Renal pelvis (tissue), 4 donors: ENCODE measurements around the gene SIGMAR1. TPM values are rescaled to one million over a fixed set of nuclear protein-coding genes. Genes with fewer than 3 reads are reported as not detected.

Source experiments
- DNase-seq: peaks from one replicate; pipeline ENCODE4 v3.0.0-alpha.2; 2013
- polyA plus RNA-seq, 3 donors: library from polyadenylated mRNA; unstranded; fragments of 120-200 nt; gene quantifications; one replicate each; pipeline ENCODE4 v1.2.1, GENCODE V29; 2013; ENCODE audit not compliant: insufficient read length in 3 of 3

The SIGMAR1 gene
- polyA plus RNA-seq, 3 donors, result 52.7 to 58.7 (median 56.3) TPM

DNA sequence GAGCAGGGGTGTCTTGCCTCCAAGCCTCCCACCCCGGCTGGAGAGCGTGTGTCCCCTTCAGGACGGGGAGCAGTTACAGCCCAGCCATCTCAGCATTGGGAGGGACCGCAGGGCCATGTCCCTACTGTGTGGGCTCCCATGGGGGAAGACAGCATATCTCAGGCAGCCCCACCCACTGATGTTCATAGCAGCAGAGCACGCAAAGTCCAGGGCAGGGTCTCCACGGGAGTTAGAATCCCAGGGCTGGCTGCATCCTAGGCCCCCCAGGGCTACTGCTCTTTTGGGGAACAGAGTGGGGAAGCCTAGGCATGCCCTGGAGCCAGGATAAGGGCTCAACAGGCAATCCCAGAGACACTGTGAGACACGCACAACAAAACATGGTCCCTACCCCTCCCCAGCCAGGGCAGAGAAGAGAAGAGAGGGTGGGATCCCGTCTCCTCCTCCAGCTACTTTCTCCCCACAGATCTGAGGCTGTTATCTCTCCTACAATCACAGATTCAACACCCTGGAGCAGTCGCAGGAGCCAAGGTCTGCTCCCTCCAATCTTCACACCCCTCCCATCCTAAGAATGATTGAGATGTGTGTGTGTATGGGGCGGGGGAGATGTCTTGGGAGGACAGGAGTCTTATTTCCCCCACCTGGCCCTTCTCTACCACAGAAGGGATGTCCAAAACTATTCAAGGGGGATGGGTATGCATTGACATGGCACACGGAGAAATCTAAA lies 51.5 kb downstream of the SIGMAR1 start:
- DNase-seq, result no peak

DNA sequence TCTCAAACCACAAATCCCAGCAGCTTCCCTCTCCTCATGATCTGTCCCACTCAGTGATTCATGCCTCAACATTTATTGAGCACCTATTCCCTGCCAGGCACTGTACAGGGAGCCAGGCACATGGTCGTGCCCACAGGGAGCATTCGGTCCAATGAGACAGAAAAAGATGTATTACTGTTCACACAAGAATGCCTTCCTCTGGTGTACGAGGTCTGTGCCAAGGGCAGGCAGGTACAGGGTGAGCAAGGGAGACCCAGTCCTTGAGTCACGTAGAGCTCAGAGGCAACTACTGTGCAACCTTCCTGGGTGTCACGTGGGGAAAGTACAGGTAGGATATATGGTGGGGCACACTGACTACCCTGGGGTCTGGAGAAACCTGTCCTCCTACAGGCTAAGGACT lies 52.6 kb downstream of the SIGMAR1 start:
- DNase-seq, result no peak

Other genes starting within 250 kb of the SIGMAR1 start
- gene FAM219A, start 179.2 kb downstream of the SIGMAR1 start, polyA plus RNA-seq, result 10 to 100 TPM; 13.3 to 15.6 (median 14.1) TPM
- gene DNAI1, start 179.0 kb downstream of the SIGMAR1 start, polyA plus RNA-seq, result 1 to 10 TPM; 1.5 to 4.4 (median 3.8) TPM
- 1 to 10 TPM in 2 of 3 donors, under 1 TPM in 1; 0.83 to 2.5 (median 2.4) TPM for gene ENHO, start 114.8 kb downstream of the SIGMAR1 start, polyA plus RNA-seq
- gene CNTFR, start 48.1 kb downstream of the SIGMAR1 start, polyA plus RNA-seq, result 10 to 100 TPM; 31.6 to 48.1 (median 45.5) TPM
- 10 to 100 TPM; 31.1 to 35.4 (median 35.0) TPM for gene RPP25L, start 25.7 kb downstream of the SIGMAR1 start, polyA plus RNA-seq
- 100 to 1,000 TPM in 2 of 3 donors, 10 to 100 TPM in 1; 98.7 to 105 (median 103) TPM for gene DCTN3, start 17.3 kb downstream of the SIGMAR1 start, polyA plus RNA-seq
- under 1 TPM; 0.14 to 0.27 (median 0.16) TPM for gene ARID3C, start 8.7 kb downstream of the SIGMAR1 start, polyA plus RNA-seq
- gene GALT, start 8.9 kb upstream of the SIGMAR1 start, polyA plus RNA-seq, result 10 to 100 TPM; 73.8 to 83.4 (median 83.2) TPM
- gene IL11RA, start 14.4 kb upstream of the SIGMAR1 start, polyA plus RNA-seq, result 10 to 100 TPM; 64.0 to 81.4 (median 71.6) TPM
- under 1 TPM; 0.37 to 0.95 (median 0.95) TPM for gene CCL27, start 24.9 kb upstream of the SIGMAR1 start, polyA plus RNA-seq
- gene CCL19, start 53.5 kb upstream of the SIGMAR1 start, polyA plus RNA-seq, result under 1 TPM in 1 of 3 donors, not detected in 2; 0.19 TPM
- gene CCL21, start 72.3 kb upstream of the SIGMAR1 start, polyA plus RNA-seq, result 10 to 100 TPM; 10.1 to 50.9 (median 12.5) TPM